Stimulated activated CD8-positive, alpha-beta memory T cell treated with anti-CD3 and anti-CD28 coated beads, Interleukin-7, amount 100 ng/mL, for 24 hours (primary cell): Measurements from ENCODE around the gene TOP1.
"Not testable (repeated sequence)": the region's sequence is repeated elsewhere in the genome, so short reads cannot be mapped to it uniquely, and the experiment has no call there.

ENCODE experiments used
- DNase-seq: peaks from one replicate; pipeline ENCODE4 v3.0.0-alpha.2; 2020; ENCODE audit warnings: low read depth

Gene TOP1

GRCh38 chr20:41095110-41095969 lies 66.7 kb downstream of the TOP1 start:
- no peak for DNase-seq

GRCh38 chr20:41098703-41099250 lies 70.2 kb downstream of the TOP1 start:
- DNase-seq: no peak

GRCh38 chr20:41100001-41100480 lies 71.4 kb downstream of the TOP1 start:
- no peak for DNase-seq

GRCh38 chr20:41101660-41102059 lies 73.0 kb downstream of the TOP1 start:
- no peak for DNase-seq

GRCh38 chr20:41108531-41108930 lies 79.9 kb downstream of the TOP1 start:
- DNase-seq: no peak

- DNase-seq: no peak
These were observed 81.4 kb downstream of the TOP1 start for GRCh38 chr20:41110012-41110411.

- no peak for DNase-seq
These were observed 82.4 kb downstream of the TOP1 start for GRCh38 chr20:41110930-41111577.

GRCh38 chr20:41111578-41111951 lies 82.9 kb downstream of the TOP1 start:
- no peak for DNase-seq

GRCh38 chr20:41116282-41116956 lies 87.8 kb downstream of the TOP1 start:
- no peak for DNase-seq

- DNase-seq: not testable (repeated sequence)
These were observed 89.5 kb downstream of the TOP1 start for GRCh38 chr20:41118159-41118558.

- no peak for DNase-seq
These were observed 90.0 kb downstream of the TOP1 start for GRCh38 chr20:41118632-41119031.

GRCh38 chr20:41119614-41120561 lies 91.3 kb downstream of the TOP1 start:
- DNase-seq: no peak

GRCh38 chr20:41121399-41121798 lies 92.8 kb downstream of the TOP1 start:
- DNase-seq: no peak

GRCh38 chr20:41123631-41124030 lies 95.0 kb downstream of the TOP1 start:
- DNase-seq: no peak

GRCh38 chr20:41124451-41125094 lies 96.0 kb downstream of the TOP1 start:
- DNase-seq: no peak

- no peak for DNase-seq
These were observed 97.2 kb downstream of the TOP1 start for GRCh38 chr20:41125530-41126457.

- DNase-seq: no peak
These were observed 98.1 kb downstream of the TOP1 start for GRCh38 chr20:41126719-41127118.

- DNase-seq: not testable (repeated sequence)
These were observed 99.7 kb downstream of the TOP1 start for GRCh38 chr20:41128317-41128716.

- DNase-seq: no peak
These were observed 103.2 kb downstream of the TOP1 start for GRCh38 chr20:41131594-41132387.
